Measurements from ENCODE around the gene AHDC1.

The AHDC1 gene

DNA sequence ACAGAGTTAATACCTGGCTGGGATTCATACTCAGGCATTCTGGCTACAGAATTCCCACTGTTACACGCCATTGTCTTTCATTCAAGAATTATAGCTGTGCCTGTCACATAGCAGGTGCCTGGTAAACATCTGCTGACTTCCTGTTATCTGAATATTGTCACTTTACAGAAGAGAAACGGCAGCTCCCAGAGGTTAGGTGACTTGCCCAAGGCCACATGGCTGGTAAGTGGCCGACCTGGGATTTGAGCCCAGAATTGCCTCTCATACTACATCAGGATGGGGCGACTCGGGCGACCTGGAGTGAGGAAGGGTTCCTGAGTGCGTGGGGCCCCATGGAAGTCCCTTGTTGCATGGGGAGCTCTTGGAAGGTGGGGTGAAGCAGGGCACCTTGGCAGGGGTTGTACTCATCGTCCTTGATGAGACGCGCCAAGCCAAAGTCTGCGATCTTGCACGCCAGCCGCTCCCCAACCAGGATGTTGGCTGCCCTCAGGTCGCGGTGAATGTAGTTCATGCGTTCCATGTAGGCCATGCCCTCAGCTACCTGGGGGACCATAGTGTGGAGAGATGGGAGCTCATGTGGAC lies 10.2 kb upstream of the AHDC1 start:
- no peaks in the 10 kb centered on the region for H3K9me3 Mint-ChIP-seq
- H3K36me3 Mint-ChIP-seq (ENCODE audit: low read depth): peaks cover 2% of the 10 kb centered on the region
- H3K4me3 Mint-ChIP-seq: no peak overlapping the region
- H3K27ac Mint-ChIP-seq: peak overlapping the region; percentile 78
- H3K27me3 Mint-ChIP-seq (ENCODE audit: low read depth): no peaks in the 10 kb centered on the region
- H3K4me1 Mint-ChIP-seq (ENCODE audit: low read depth): peaks cover 35% of the 10 kb centered on the region

DNA sequence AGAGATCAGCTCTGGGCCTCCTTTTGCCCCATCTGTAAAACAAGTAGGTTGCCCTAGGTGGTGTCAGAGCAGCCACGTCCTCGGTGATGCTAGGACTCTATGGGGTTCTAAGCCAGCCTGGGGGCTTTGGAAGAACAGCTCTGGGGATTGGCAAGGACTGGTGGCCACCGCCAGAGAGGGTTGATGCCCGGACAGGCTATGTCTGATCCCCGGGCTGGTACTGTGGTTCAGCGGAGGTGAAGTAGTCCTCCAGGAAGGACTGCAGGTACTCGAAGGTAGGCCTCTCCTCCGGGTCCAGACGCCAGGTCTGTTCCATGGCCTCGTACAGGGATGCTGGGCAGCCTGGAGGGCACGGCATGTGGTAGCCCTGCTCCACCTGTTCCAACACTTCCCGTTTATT lies 8.8 kb upstream of the AHDC1 start:
- Mint-ChIP-seq H3K9me3 (no peaks in the 10 kb centered on the region), H3K4me3 (no peak overlapping the region), H3K27ac (no peak overlapping the region), H3K36me3 (ENCODE audit: low read depth) (no peaks in the 10 kb centered on the region), H3K4me1 (ENCODE audit: low read depth) (peaks cover 23% of the 10 kb centered on the region), H3K27me3 (ENCODE audit: low read depth) (no peaks in the 10 kb centered on the region)

- Mint-ChIP-seq H3K27ac (no peak overlapping the region), H3K36me3 (ENCODE audit: low read depth) (no peaks in the 10 kb centered on the region), H3K27me3 (ENCODE audit: low read depth) (no peaks in the 10 kb centered on the region), H3K4me1 (ENCODE audit: low read depth) (peaks cover 19% of the 10 kb centered on the region), H3K9me3 (no peaks in the 10 kb centered on the region), H3K4me3 (no peak overlapping the region)
These were observed 7.5 kb upstream of the AHDC1 start for GRCh38 chr1:27611450-27611849.

- Mint-ChIP-seq H3K27me3 (ENCODE audit: low read depth) (no peaks in the 10 kb centered on the region), H3K27ac (no peak overlapping the region), H3K9me3 (no peaks in the 10 kb centered on the region), H3K4me3 (no peak overlapping the region), H3K36me3 (ENCODE audit: low read depth) (no peaks in the 10 kb centered on the region), H3K4me1 (ENCODE audit: low read depth) (peaks cover 20% of the 10 kb centered on the region)
These were observed 5.8 kb upstream of the AHDC1 start for GRCh38 chr1:27609618-27610240.

DNA sequence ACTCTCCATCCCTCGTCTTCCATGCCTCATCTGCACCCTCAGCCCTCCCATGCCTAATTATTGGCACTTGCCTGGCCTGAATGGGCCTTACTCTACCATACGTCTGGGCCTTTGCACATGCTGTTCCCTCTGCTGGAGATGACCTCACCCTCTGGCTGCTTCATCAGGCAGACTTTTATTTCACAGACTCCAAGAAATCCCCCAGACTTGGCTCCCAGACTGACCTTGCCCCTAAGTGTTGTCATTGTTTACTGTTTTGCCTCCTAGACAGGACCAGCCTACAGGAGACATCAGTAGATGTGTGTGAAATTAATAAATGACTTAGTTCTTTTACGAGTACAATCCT lies 5.2 kb upstream of the AHDC1 start:
- H3K9me3 Mint-ChIP-seq: no peaks in the 10 kb centered on the region

DNA sequence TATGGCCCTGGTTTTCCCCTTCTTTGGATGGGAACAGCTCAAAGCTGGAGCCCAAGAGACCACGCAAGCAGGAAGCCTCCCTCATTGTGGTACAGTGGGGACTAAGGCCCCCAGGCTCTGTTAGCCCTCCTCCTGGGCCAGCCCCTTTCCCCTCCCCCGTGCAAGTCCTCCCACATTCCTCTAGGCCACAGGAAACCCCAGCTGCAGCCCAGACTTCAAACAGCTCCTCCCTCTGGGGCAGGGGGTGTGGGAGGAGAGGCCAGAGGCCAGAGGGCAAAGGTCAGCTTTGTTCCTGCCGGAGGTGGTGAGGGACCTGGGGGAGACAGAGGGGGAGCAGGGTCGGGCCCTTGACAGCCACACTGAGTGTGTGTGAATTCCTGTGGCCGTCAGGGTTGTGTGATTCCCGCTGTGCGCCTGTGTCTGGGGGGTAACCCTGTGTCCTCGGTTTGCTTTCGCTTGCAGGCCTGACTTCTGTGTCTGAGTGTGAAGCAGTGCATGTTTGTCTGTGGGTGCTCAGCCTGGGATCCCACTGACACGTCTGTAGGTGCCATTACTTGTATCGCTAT lies 3.4 kb upstream of the AHDC1 start:
- Mint-ChIP-seq H3K9me3 (no peaks in the 10 kb centered on the region), H3K4me1 (ENCODE audit: low read depth) (peaks cover 12% of the 10 kb centered on the region), H3K4me3 (no peak overlapping the region), H3K27me3 (ENCODE audit: low read depth) (no peaks in the 10 kb centered on the region), H3K36me3 (ENCODE audit: low read depth) (no peaks in the 10 kb centered on the region), H3K27ac (no peak overlapping the region)

More for the DNA sequence above, 5.2 kb upstream of the AHDC1 start:
- Mint-ChIP-seq H3K27ac (no peak overlapping the region), H3K4me3 (no peak overlapping the region), H3K36me3 (ENCODE audit: low read depth) (no peaks in the 10 kb centered on the region), H3K4me1 (ENCODE audit: low read depth) (peaks cover 17% of the 10 kb centered on the region), H3K27me3 (ENCODE audit: low read depth) (no peaks in the 10 kb centered on the region)

DNA sequence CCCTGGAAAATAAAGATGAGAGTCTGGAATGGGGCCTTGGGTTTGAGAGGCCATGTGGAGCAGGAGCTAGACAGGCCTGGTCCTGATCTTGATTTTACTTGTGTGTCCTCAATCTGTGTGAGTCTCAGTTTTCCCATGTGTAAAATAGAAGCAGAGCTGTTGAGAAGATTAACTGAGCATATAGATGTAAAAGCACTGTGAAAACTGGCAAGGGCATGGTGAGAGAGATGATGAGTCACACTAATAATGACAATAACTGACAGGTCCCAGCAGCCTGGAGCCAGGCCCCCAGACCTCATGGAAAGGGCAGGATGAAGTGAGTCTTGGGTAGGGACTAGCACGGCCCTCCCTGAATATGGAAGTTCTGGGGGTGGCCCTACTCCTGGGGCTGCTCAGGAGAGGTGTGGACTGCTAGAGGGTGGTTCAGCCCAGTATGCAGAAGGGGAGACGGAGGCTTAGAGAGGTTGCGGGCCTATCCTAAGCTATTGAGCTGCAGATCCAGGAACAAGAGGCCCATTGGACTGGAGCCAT lies 2.8 kb upstream of the AHDC1 start:
- peaks cover 14% of the 10 kb centered on the region for H3K4me1 Mint-ChIP-seq (ENCODE audit: low read depth)
- H3K4me3 Mint-ChIP-seq: no peak overlapping the region
- no peaks in the 10 kb centered on the region for H3K36me3 Mint-ChIP-seq (ENCODE audit: low read depth)
- no peaks in the 10 kb centered on the region for H3K27me3 Mint-ChIP-seq (ENCODE audit: low read depth)
- H3K9me3 Mint-ChIP-seq: no peaks in the 10 kb centered on the region
- H3K27ac Mint-ChIP-seq: peak overlapping the region; percentile 72

GRCh38 chr1:27605796-27606707 lies 2.1 kb upstream of the AHDC1 start:
- peaks cover 19% of the 10 kb centered on the region for H3K4me1 Mint-ChIP-seq (ENCODE audit: low read depth)
- H3K4me3 Mint-ChIP-seq: no peak overlapping the region
- no peaks in the 10 kb centered on the region for H3K9me3 Mint-ChIP-seq

GRCh38 chr1:27605300-27605766 lies 1.4 kb upstream of the AHDC1 start:
- no peak overlapping the region for H3K27ac Mint-ChIP-seq
- no peaks in the 10 kb centered on the region for H3K9me3 Mint-ChIP-seq
- no peaks in the 10 kb centered on the region for H3K27me3 Mint-ChIP-seq (ENCODE audit: low read depth)
- H3K4me3 Mint-ChIP-seq: peak overlapping the region; percentile 63
- H3K4me1 Mint-ChIP-seq (ENCODE audit: low read depth): peaks cover 26% of the 10 kb centered on the region
- H3K36me3 Mint-ChIP-seq (ENCODE audit: low read depth): peaks cover 1% of the 10 kb centered on the region

More at GRCh38 chr1:27605796-27606707, 2.1 kb upstream of the AHDC1 start:
- Mint-ChIP-seq H3K27me3 (ENCODE audit: low read depth) (no peaks in the 10 kb centered on the region), H3K36me3 (ENCODE audit: low read depth) (no peaks in the 10 kb centered on the region), H3K27ac (peak overlapping the region; percentile 72)

GRCh38 chr1:27604579-27605299 lies 795 bp upstream of the AHDC1 start:
- Mint-ChIP-seq H3K27ac (peak overlapping the region; percentile 67), H3K4me1 (ENCODE audit: low read depth) (peaks cover 32% of the 10 kb centered on the region), H3K27me3 (ENCODE audit: low read depth) (no peaks in the 10 kb centered on the region), H3K4me3 (peak overlapping the region; percentile 94), H3K9me3 (no peaks in the 10 kb centered on the region), H3K36me3 (ENCODE audit: low read depth) (peaks cover 1% of the 10 kb centered on the region)

DNA sequence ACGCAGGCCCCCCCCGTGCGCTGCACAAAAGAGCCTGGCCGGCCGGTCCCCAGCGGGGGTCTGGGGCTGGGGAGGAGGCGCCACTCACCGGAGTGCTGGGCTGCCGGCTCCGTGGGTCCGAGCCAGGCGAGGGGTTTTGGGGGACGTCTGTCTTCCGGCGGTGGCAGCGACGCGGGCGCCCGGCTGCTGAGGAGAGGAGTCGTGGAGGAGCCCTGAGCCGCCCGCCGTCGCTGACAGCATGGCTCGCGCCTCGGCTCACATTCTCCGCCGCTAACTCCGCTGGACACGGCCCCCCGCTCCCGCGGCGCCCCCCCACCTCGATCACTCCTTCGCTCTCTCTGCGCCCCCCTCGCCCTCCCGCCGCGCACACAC lies 649 bp downstream of the AHDC1 start:
- no peaks in the 10 kb centered on the region for H3K27me3 Mint-ChIP-seq (ENCODE audit: low read depth)
- peak overlapping the region; percentile 94 for H3K4me3 Mint-ChIP-seq
- peak overlapping the region; percentile 84 for H3K27ac Mint-ChIP-seq
- no peaks in the 10 kb centered on the region for H3K9me3 Mint-ChIP-seq
- peaks cover 1% of the 10 kb centered on the region for H3K36me3 Mint-ChIP-seq (ENCODE audit: low read depth)
- peaks cover 40% of the 10 kb centered on the region for H3K4me1 Mint-ChIP-seq (ENCODE audit: low read depth)

- Mint-ChIP-seq H3K4me3 (peak overlapping the region; percentile 82), H3K36me3 (ENCODE audit: low read depth) (peaks cover 3% of the 10 kb centered on the region), H3K9me3 (no peaks in the 10 kb centered on the region), H3K27me3 (ENCODE audit: low read depth) (no peaks in the 10 kb centered on the region), H3K4me1 (ENCODE audit: low read depth) (peaks cover 40% of the 10 kb centered on the region), H3K27ac (peak overlapping the region; percentile 31)
These were observed 1.3 kb downstream of the AHDC1 start for GRCh38 chr1:27602462-27603308.

DNA sequence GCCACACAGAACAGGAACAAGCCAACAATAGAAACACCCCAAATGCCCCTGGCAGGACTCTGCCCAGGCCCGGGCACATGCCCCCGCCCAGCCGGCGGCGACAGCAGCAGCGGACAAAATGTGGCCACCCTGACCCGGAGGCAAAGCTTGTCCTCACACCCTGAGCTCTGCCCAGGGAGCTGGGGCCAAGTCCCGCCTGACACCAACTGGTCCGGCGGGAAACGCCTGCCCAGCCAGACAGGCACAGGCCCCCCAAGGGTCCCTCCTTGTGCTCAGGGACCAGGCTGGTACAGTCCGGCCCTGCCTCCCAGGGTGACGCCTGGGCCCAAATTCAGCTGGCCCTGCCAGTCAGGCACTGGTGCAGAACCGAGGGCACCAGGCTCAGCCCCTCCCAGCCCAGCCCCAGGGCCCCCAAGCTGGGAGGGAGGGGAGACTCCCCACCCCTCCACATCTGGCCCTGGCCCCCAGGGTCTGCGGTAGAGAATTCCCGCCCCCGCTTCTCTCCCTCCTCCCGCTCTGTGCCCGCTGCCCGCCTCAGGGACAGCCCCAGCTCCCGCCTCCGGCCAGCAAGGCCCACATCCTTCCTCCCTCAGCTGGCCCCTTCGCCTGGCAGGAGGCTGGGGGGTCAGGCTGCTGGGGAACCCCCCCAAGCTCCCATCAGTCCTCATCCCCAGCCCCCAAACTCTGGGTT lies 2.0 kb downstream of the AHDC1 start:
- Mint-ChIP-seq H3K4me3 (peak overlapping the region; percentile 82), H3K36me3 (ENCODE audit: low read depth) (peaks cover 4% of the 10 kb centered on the region), H3K27me3 (ENCODE audit: low read depth) (no peaks in the 10 kb centered on the region), H3K9me3 (no peaks in the 10 kb centered on the region), H3K27ac (peak overlapping the region; percentile 31), H3K4me1 (ENCODE audit: low read depth) (peaks cover 40% of the 10 kb centered on the region)

Measured in T-helper 1 cell treated with Interleukin-12 subunit alpha and Interleukin-12 subunit beta and Interleukin-4 antibody, amounts not matched to agents 30 μg/mL and 1 μg/mL, for 36 hours (primary cell).